ENCODE measurements around the gene PPP6R1. TPM values are rescaled to one million over a fixed set of nuclear protein-coding genes. Genes with fewer than 3 reads are reported as not detected.

PPP6R1 gene
- total and polyA plus RNA-seq, 7 donors = 17.1 to 78.1 (median 22.9) TPM

DNA sequence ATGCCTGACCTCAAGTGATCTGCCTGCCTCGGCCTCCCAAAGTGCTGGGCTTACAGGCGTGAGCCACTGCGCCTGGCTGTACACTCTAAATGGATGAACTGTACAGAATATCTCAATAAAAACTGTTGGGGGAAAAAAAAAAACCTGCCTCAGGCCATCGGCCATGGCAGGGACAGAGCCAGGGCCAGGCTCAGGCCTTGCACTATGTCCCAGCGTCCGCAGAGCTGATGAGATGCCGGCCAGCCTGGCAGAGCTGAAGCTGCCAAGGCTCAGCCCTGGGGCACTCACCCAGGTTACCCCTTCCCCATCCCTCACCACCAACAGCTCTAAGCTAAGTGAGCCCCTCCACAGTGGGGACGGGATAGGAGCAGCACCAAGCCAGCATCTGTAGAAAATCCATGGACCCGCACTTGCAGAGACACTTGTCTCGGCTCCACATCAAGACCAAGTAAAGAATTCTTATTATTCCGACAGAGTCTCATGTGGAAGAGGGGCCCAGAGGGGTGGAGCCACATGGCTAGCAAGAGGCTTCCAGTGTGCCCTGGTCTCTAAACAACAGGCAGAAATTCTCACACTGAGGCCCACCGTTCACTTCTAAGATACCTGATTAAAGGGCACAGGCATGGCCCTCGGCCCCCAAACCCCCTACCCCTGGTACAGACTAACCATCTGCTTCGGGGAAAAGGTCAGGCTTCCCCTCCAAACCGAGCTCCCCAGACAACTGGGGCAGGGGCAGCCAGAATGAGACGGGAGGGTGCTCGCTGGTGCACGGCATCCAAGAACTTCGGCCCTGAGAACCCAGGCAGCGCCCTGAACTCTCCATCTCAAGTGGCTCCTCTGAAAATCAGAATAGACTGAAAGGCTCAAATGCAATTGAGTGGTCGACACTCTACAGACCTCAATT lies 5.8 kb downstream of the PPP6R1 start:
- no peak for TF ChIP-seq POLR2AphosphoS5 (IDR thresholded peaks at IDR 0.05)
- no peak for TF ChIP-seq EP300 (IDR thresholded peaks at IDR 0.05)
- TF ChIP-seq POLR2A (IDR thresholded peaks at IDR 0.05) = no peak
- TF ChIP-seq, protein P1, sequence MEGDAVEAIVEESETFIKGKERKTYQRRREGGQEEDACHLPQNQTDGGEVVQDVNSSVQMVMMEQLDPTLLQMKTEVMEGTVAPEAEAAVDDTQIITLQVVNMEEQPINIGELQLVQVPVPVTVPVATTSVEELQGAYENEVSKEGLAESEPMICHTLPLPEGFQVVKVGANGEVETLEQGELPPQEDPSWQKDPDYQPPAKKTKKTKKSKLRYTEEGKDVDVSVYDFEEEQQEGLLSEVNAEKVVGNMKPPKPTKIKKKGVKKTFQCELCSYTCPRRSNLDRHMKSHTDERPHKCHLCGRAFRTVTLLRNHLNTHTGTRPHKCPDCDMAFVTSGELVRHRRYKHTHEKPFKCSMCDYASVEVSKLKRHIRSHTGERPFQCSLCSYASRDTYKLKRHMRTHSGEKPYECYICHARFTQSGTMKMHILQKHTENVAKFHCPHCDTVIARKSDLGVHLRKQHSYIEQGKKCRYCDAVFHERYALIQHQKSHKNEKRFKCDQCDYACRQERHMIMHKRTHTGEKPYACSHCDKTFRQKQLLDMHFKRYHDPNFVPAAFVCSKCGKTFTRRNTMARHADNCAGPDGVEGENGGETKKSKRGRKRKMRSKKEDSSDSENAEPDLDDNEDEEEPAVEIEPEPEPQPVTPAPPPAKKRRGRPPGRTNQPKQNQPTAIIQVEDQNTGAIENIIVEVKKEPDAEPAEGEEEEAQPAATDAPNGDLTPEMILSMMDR (IDR thresholded peaks at IDR 0.05) = no peak
- Histone ChIP-seq H3K27me3 (no peaks in the 10 kb centered on the region), H3K36me3 (no peaks in the 10 kb centered on the region), H3K9me3 (no peaks in the 10 kb centered on the region), H3K4me3 (no peak overlapping the region), H3K4me1 (peaks cover 0 to 81% (median 47%) of the 10 kb centered on the region in 4 donors), H3K27ac (no peak overlapping the region)
- DNase-seq = no peak
- intact Hi-C loops (cut with DNase I) = no loop called here
- WGBS, 2 donors = 71 to 86% methylated on average over 21 of the region's 21 CpGs

DNA sequence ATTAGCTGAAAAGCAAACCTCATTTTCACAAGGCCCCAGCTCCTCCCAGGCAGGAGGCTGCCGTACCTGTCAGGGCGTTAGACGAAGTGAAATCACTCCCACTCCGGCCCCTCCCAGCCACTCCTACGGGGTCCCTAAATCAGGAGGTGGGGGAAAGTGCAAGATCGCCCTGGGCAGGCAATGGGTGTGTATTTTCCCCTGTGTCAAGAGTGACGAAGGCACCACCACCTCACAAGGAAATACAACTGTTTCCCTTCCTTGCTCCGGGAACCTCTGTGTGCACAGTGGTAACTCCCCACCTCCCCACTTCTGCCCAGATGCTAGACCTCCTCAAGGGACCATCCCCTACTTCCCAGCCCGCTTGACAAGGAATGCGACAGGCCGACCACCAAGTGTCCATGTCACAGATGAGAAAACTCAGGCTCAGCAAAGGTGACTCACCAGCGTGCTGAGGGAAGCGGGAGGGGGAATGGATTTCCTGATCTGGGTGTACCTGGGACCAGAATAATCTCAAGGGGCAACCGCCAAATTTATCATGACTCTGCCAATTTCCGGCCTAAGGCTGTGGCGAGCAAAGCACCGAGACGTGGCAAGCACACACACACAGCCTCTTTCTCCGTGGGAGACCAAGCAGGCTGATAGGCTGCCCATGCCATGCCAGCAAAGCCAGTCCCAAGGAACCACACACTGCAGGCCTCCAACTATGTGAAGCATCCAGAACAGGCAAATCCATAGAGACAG lies 7.3 kb downstream of the PPP6R1 start:
- WGBS, 2 donors = 32 to 60% methylated on average over 19 of the region's 19 CpGs
- intact Hi-C loops (cut with DNase I) = no loop called here
- no peak overlapping the region for H3K27ac ChIP-seq
- no peak overlapping the region for H3K4me3 ChIP-seq
- peaks cover 0 to 76% (median 37%) of the 10 kb centered on the region in 4 donors for H3K4me1 ChIP-seq
- TF ChIP-seq POLR2A (IDR thresholded peaks at IDR 0.05) (no peak), POLR2AphosphoS5 (IDR thresholded peaks at IDR 0.05) (no peak), EP300 (IDR thresholded peaks at IDR 0.05) (no peak)
- TF ChIP-seq, protein P1 (IDR thresholded peaks at IDR 0.05) = no peak
- H3K36me3 ChIP-seq = peaks cover 1 to 5% (median 4%) of the 10 kb centered on the region in 4 donors
- DNase-seq = no peak
- H3K9me3 ChIP-seq = no peaks in the 10 kb centered on the region
- H3K27me3 ChIP-seq = no peaks in the 10 kb centered on the region

DNA sequence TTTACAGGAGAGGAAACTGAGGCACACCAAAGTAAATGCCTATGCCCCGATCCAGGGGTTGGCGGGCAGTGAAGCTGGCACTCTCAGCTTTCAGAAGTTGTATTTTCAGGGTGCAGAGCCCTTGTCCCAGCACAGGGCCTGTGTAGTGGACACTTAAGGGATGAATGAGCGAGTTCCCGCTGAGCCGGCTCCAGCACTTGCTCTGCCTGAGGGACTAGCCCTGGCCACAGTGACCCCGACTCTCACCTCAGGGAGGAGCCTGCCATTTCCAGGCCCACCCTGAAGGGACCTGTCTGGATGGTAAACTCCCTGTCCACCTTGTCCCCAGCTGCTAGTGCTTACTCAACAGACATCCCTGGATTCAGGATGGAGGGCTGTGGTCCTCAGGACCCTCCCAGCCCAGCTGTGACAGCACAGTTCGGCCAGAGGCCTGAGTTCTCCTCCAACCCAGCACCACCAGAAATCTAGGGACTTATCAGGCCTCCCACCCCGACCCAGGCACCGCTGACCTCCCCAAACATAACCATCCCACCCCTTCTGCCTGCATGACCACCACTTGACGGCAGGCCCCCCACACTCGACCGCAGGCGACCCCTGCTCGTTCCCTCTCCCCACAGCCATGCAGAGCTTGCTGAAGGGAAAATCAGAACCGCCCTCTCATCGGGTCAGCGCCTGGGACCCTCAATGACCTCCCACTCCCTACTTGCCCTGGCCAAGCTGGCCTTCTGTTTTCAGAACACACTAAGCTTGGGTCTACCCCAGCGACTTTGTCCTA lies 8.4 kb downstream of the PPP6R1 start:
- 92 to 95% methylated on average over 18 of the region's 18 CpGs for WGBS, 2 donors
- Histone ChIP-seq H3K9me3 (no peaks in the 10 kb centered on the region), H3K4me3 (no peak overlapping the region), H3K4me1 (peaks cover 0 to 65% (median 27%) of the 10 kb centered on the region in 4 donors), H3K27me3 (no peaks in the 10 kb centered on the region), H3K36me3 (peaks cover 9 to 16% (median 13%) of the 10 kb centered on the region in 4 donors), H3K27ac (no peak overlapping the region)
- no peak for TF ChIP-seq POLR2AphosphoS5 (IDR thresholded peaks at IDR 0.05)
- no peak for TF ChIP-seq EP300 (IDR thresholded peaks at IDR 0.05)
- TF ChIP-seq, protein P1 (IDR thresholded peaks at IDR 0.05) = no peak
- TF ChIP-seq POLR2A (IDR thresholded peaks at IDR 0.05) = no peak
- intact Hi-C loops (cut with DNase I) = no loop called here
- no peak for DNase-seq

DNA sequence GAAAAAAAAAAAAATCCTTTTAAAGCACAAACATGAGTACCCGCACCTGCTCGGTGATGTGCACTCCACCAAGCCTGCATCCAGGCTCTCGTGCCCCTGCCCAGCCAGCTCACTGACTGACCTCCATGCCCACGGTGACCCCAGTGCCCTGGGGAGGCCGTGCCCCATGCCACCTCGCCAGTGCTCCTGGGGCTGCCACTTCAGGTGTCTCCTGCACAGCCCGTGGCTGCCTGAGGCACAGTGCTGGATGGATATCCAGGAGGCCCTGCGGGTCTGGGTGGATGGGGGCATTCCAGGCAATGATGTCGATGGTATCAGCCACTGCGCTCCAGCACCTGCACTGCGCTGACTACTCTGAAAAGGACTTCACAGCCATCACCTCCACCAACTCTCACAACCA lies 9.0 kb downstream of the PPP6R1 start:
- Histone ChIP-seq H3K27ac (no peak overlapping the region), H3K9me3 (no peaks in the 10 kb centered on the region), H3K27me3 (no peaks in the 10 kb centered on the region), H3K4me3 (no peak overlapping the region), H3K36me3 (peaks cover 14 to 22% (median 18%) of the 10 kb centered on the region in 4 donors), H3K4me1 (peaks cover 0 to 59% (median 21%) of the 10 kb centered on the region in 4 donors)
- no peak for DNase-seq
- no peak for TF ChIP-seq POLR2AphosphoS5 (IDR thresholded peaks at IDR 0.05)
- no peak for TF ChIP-seq EP300 (IDR thresholded peaks at IDR 0.05)
- TF ChIP-seq, protein P1 (IDR thresholded peaks at IDR 0.05) = no peak
- TF ChIP-seq POLR2A (IDR thresholded peaks at IDR 0.05) = no peak
- WGBS, 2 donors = 95 to 96% methylated on average over 11 of the region's 11 CpGs
- intact Hi-C loops (cut with DNase I) = no loop called here
